K562 (cell line): ENCODE data around the gene TSPAN32.

Experiments used
- ATF3 ChIP-seq, 2 experiments: fragments of 450-650 bp in 1 of 2; sonication (generic) in 1 of 2; formaldehyde crosslinking in 1 of 2; IDR thresholded peaks in 1 of 2; conservative IDR thresholded peaks in 1 of 2; 2 replicates each; pipeline versions ENCODE4 v1.6.1 to v1.8.1; 2016 to 2023; ENCODE audit warnings: mild to moderate bottlenecking in 2 of 2, moderate library complexity in 2 of 2, inconsistent platforms in 1 of 2, missing genetic modification reagents in 1 of 2
- BRD9 ChIP-seq: fragments of 450-650 bp; IDR thresholded peaks from 2 replicates; pipeline ENCODE4 v1.6.1; 2018; ENCODE audit warnings: low read depth; ENCODE audit not compliant: partially characterized antibody
- CEBPB ChIP-seq: fragments of 450-650 bp; IDR thresholded peaks from 2 replicates; pipeline ENCODE4 v1.6.1; 2016; ENCODE audit warnings: missing genetic modification characterization, missing compliant biosample characterization
- RERE ChIP-seq: sonication (generic); formaldehyde crosslinking; IDR thresholded peaks from 2 replicates; pipeline ENCODE4 v1.8.0; 2023; ENCODE audit warnings: missing genetic modification reagents, mild to moderate bottlenecking, borderline replicate concordance
- TAF1 ChIP-seq: IDR thresholded peaks from 2 replicates; pipeline ENCODE4 v1.6.1; 2011; ENCODE audit warnings: mild to moderate bottlenecking, low read length, moderate library complexity; ENCODE audit not compliant: insufficient read depth, control insufficient read depth, severe bottlenecking; ENCODE audit errors: extremely low read depth
- ZNF174 ChIP-seq: fragments of 250-450 bp; sonication (Bioruptor Pico); IDR thresholded peaks from 2 replicates; pipeline ENCODE4 v1.4.0; 2020; ENCODE audit warnings: mild to moderate bottlenecking
- ZZZ3 ChIP-seq: fragments of 450-650 bp; IDR thresholded peaks from 2 replicates; pipeline ENCODE4 v1.6.1; 2016; ENCODE audit warnings: antibody characterized with exemption, mild to moderate bottlenecking, moderate library complexity
- TF ChIP-seq, protein P1 (sequence below), 3 experiments: IDR thresholded peaks in 2 of 3; conservative IDR thresholded peaks in 1 of 3; 2 replicates each; pipeline ENCODE4 v1.5.1; 2011 to 2012; ENCODE audit warnings: low read length in 3 of 3, mild to moderate bottlenecking in 3 of 3, control low read depth in 2 of 3, improper control_type of control experiment in 1 of 3, inconsistent platforms in 1 of 3, low read depth in 1 of 3, mixed read lengths in 1 of 3, moderate library complexity in 1 of 3; ENCODE audit not compliant: insufficient read depth in 2 of 3
- TF ChIP-seq, protein P2 (sequence below): sonication (generic); formaldehyde crosslinking; IDR thresholded peaks from 2 replicates; pipeline ENCODE4 v1.8.0; 2022; ENCODE audit warnings: mild to moderate bottlenecking, missing genetic modification reagents, borderline replicate concordance

- TF ChIP-seq RERE (CRISPR knock-in tag): no peak
- TF ChIP-seq ATF3 (IDR thresholded peaks at IDR 0.05): no peak
- TF ChIP-seq ATF3 (CRISPR knock-in tag; conservative IDR thresholded peaks at IDR 0.05): no peak
- no peak for TF ChIP-seq ZZZ3
- TF ChIP-seq, protein P1, sequence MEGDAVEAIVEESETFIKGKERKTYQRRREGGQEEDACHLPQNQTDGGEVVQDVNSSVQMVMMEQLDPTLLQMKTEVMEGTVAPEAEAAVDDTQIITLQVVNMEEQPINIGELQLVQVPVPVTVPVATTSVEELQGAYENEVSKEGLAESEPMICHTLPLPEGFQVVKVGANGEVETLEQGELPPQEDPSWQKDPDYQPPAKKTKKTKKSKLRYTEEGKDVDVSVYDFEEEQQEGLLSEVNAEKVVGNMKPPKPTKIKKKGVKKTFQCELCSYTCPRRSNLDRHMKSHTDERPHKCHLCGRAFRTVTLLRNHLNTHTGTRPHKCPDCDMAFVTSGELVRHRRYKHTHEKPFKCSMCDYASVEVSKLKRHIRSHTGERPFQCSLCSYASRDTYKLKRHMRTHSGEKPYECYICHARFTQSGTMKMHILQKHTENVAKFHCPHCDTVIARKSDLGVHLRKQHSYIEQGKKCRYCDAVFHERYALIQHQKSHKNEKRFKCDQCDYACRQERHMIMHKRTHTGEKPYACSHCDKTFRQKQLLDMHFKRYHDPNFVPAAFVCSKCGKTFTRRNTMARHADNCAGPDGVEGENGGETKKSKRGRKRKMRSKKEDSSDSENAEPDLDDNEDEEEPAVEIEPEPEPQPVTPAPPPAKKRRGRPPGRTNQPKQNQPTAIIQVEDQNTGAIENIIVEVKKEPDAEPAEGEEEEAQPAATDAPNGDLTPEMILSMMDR (IDR thresholded peaks at IDR 0.05 in 2 of 3, conservative IDR thresholded peaks at IDR 0.05 in 1 of 3; ENCODE audit: insufficient read depth in 2 of 3, low read depth in 1 of 3, low read length in 3 of 3): no peak
- TF ChIP-seq, protein P2, sequence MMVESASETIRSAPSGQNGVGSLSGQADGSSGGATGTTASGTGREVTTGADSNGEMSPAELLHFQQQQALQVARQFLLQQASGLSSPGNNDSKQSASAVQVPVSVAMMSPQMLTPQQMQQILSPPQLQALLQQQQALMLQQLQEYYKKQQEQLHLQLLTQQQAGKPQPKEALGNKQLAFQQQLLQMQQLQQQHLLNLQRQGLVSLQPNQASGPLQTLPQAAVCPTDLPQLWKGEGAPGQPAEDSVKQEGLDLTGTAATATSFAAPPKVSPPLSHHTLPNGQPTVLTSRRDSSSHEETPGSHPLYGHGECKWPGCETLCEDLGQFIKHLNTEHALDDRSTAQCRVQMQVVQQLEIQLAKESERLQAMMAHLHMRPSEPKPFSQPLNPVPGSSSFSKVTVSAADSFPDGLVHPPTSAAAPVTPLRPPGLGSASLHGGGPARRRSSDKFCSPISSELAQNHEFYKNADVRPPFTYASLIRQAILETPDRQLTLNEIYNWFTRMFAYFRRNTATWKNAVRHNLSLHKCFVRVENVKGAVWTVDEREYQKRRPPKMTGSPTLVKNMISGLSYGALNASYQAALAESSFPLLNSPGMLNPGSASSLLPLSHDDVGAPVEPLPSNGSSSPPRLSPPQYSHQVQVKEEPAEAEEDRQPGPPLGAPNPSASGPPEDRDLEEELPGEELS (CRISPR knock-in tag): no peak
- TF ChIP-seq ZNF174 (CRISPR knock-in tag): no peak
- TF ChIP-seq TAF1: no peak
- no peak for TF ChIP-seq BRD9
- no peak for TF ChIP-seq CEBPB (tag)
Observed at GRCh38 chr11:2342557-2342956, 40.7 kb downstream of the TSPAN32 start.
